GM12892 (cell line): Measurements from ENCODE around the gene HAUS2.

Source experiments
- POLR2A ChIP-seq: IDR thresholded peaks from 2 replicates; pipeline ENCODE4 v1.6.1; 2011; ENCODE audit warnings: low read depth, low read length, control low read depth
- POLR2AphosphoS5 ChIP-seq: IDR thresholded peaks from 2 replicates; pipeline ENCODE4 v1.6.1; 2011; ENCODE audit warnings: low read depth, low read length, control low read depth

- no peak for TF ChIP-seq POLR2A
- no peak for TF ChIP-seq POLR2AphosphoS5
Measured at GRCh38 chr15:42577514-42578031, 28.9 kb downstream of the HAUS2 start.
